ENCODE measurements around the gene DOK1. TPM values are rescaled to one million over a fixed set of nuclear protein-coding genes. Genes with fewer than 3 reads are reported as not detected.

The DOK1 gene
- polyA plus RNA-seq, 4 donors = 7.4 to 10.3 (median 8.4) TPM

DNA sequence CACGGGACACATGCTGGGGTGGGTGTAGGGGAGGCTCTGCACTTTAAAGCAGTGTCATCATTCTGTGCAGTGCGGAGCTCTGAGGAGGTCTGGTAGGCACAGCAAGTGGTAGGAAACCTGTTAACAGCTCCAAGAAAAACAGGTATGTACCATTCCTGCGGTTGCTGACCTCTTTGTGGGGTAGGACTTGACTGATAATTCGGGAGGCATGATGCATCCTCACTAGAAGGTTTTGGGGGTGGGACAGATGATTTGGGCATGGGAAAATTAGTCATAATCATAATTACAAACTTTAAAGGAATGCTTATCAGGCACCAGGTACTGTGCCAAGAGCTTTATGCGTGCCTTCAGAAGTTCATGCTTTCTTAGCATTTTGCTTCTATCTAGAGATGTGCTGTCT lies 9.7 kb downstream of the DOK1 start:
- DNase-seq (ENCODE audit: low read depth in 4 of 4, low spot score in 3 of 4) = no peak

DNA sequence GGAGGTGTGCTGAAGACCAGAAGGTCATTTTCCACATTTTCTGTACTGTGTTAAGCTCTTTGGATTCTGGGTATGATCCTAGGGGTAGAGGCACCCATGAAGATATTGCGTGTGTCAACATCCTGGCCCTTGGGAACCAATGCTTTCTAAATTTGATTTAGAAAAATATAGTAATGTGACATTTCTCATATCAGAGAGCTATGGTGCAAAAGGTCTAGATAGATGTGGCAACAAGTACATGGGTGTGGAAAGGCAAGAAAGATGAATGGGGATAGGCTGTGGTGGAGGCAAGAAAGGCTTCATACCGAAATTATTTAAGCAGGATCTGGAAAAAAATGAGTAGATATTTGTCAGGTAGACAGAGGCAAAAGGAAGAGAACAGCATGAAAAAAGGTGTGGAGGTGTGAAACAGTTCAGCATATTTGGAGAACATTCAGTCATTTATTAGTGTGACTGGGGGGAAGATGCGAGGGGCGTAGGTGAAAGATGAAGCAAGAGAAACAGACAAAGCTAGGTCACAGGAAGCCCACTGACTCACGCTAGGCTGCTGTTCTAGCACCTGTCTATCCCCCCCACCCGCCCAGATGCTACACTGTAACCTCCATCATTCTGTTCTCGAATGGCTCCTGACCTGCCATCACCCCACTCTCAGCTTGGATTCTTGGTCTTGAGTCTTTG lies 11.7 kb downstream of the DOK1 start:
- DNase-seq (ENCODE audit: low read depth in 4 of 4, low spot score in 3 of 4) = no peak

DNA sequence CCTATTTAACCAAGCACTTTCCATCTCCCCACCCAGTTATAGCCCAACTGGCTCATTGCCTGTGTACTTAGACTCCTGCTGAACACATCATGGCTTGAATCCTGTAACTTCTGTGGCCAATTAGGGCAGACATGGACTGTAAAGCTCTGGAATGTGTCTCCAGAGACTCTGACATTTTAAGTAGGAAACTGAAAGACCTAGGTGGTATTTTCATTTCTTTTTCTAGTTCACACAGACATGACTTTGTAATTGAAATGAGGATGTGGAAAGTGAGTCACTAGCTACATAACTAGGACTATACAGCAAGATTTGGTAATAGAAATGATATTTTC lies 12.2 kb downstream of the DOK1 start:
- DNase-seq (ENCODE audit: low read depth in 4 of 4, low spot score in 3 of 4) = no peak

DNA sequence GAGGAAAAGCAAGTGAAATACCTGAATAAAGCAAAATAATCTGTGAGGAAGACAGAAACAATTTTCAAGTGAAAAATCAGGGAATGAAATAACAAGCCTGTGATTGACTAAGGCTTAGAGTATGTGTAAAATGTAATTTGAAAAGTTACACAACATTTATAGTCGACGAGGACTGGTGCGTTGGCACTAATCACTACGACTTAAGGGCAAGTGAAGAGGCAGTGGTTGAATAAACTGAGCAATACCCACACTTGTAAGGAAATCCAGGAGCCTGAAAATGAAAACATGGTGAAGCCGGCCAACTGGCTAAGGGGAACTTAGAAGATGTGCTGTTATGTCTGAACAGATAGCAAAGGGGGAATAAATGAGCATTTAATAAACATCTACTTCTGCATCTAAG lies 13.4 kb downstream of the DOK1 start:
- no peak for DNase-seq (ENCODE audit: low read depth in 4 of 4, low spot score in 3 of 4)

DNA sequence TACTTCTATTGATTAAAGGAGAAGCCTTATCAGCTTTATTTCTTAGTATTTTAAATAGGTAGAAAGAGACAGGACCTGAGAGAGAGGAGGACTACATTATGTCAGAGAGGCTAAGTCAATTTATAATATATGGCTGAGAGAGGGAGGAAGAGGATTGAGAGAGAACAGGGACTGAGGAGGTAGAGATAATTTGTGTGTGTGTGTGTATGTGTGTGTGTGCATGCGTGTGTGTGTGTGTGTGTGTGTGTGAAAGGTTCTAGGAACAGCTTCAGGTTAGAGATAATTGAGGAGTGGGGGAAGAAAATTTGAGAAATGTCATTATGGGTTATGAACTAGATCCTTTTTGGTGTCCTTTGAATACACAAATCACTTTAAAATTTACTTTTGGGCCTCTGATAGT lies 15.2 kb downstream of the DOK1 start:
- DNase-seq (ENCODE audit: low read depth in 4 of 4, low spot score in 3 of 4) = no peak

DNA sequence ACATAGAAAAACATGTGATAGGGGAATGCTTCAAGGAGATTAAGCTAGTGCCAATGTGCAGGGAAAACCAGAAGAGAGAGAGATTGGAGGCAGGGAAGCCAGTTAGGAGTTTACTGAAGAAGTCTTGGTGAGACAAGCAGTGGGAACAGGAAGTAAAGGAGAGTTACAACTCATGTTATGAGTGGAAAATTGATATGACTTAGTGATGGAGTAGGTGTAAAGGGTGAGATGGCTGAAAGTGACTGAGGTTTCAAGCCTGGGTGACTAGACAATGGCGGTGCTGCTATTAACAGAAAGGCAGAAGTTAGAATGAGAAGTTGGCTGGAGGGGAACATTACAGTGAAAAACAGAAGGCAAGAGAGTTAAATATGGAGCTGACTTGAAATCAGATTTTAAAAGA lies 16.5 kb downstream of the DOK1 start:
- no peak for DNase-seq (ENCODE audit: low read depth in 4 of 4, low spot score in 3 of 4)

DNA sequence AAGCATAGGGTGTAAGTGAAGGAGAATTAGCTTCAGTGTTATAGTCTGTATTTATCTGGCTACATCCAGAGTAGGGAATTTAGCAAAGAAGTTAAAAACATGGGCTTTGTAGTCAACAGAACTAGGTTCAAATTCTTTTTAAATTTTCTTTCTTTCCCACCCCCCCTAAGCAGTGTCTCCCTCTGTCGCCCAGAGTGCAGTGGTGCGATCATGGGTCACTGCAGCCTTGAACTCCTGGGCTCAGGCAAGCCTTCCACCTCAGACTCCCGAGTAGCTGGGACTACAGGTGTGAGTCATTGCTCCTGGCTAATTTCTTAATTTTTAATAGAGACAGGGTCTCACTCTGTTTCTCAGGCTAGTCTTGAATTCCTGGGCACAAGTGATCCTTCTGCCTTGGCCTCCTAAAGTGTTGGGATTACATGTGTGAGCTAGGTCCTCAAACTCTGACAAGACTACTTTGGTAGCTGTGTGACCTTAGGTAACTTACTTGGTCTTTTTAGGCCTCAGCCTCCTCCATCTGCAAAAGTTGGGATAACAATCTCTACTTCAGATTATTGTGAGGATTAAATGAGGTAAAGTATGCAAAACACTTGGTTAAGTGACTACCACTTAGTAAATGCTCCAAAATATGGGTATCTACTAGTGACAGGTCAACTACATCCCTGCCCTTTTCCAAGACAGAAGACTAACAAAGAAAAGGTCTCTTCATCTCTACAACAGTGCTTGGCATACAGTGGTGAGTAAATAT lies 17.8 kb downstream of the DOK1 start:
- DNase-seq (ENCODE audit: low read depth in 4 of 4, low spot score in 3 of 4) = no peak

DNA sequence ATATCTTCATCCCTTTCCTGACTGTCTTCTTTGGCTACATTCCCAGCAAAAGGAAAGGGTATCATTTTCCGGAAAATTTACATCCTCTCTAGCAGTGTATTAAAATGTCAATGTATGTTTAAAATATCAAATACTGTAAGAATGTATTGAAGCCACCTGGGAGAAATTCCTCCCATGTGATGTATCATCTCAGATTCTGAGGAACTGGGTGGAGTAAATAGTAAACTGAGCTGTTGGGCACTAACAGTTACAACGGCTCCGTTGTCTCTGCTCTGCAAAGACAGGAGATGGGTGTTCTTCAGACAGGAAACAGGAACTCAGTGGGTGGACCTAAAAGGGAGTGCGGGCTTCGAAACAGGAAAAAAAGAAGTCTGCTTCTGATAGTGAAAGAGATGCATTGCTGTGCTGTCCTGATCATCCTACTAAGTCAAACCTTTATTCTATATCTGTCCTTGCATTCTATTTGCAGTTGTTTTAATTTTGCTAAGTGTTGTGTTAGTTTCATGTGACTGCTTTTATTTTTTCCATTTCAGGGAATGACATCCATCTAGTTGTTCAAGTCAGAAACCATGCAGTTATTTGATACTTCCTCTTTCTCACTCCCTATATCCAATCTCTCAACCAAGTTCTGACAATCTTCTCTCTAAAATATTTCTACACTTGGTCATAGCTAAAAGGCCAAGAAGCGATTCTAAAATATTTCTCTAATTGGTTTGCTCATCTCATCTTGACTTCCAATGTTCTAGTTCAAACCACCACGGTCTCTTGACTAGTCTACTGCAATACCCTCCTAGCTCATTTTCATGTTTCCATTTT lies 19.4 kb downstream of the DOK1 start:
- DNase-seq (ENCODE audit: low read depth in 4 of 4, low spot score in 3 of 4) = no peak

DNA sequence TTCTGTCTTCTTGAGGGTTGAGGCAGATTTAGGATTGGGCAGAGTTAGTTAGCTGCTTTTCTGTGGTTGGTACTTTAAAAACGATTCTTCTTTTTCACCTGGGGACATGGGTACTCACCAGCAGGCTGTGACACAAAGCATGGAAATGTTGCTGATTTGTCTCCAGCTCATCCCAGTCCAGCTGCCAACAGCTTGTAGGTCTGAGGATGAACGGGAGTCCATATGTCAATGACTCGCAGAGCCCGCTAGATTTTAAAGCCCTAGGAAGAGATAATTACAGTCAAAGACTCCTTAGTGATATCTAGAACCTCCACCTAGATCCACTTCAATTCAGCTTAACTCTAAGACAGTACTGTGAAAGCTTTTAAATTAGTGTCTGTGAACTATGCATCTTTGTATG lies 20.8 kb downstream of the DOK1 start:
- no peak for DNase-seq (ENCODE audit: low read depth in 4 of 4, low spot score in 3 of 4)

DNA sequence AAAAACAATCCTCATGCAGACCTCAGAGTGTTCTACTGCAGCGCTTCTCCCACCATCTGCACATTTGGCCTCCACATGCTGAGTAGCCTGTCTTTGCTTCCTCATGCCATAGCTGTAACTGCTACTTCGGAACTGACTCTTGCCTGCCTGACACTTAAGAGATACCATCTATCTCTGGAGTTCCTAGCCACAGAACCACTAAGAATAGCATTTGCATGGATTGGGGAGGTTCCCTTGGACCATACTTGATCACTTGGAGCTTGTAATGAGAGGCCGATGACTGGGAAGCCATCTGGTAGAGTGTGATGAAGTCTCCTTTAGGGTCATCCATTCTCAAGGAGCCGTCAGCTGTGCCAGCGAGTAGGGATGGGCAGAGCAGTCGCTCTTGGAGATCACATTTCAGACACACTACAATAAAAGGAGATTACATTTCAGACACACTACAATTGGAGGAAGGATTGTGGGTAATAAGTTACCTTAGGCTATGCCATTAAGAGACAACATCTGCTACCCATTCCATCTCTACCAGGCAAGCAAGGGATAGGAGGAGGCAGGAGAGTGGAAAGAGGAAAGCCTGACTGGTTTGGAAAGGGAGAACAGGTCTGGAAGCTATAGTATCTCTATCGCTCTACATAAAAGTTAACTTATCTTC lies 21.8 kb downstream of the DOK1 start:
- DNase-seq (ENCODE audit: low read depth in 4 of 4, low spot score in 3 of 4) = no peak

DNA sequence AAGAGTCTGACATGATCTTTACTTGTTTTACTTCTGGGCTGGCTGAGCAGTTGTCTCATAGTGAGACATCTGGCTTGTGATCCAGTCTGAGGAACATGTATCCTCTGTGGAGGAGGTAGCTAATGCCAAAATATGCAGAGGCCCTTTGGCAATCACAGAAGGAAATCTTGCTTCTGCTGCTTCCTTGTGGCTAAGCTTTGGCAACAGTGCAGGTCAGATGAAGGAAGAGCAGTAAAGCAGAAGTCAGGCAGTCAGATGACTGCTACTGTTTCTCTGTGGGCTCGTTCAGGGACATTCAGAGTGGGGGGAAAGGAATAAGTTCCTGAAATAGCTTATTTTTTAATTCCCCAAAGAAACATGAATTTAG lies 22.3 kb downstream of the DOK1 start:
- DNase-seq (ENCODE audit: low read depth in 4 of 4, low spot score in 3 of 4) = no peak

DNA sequence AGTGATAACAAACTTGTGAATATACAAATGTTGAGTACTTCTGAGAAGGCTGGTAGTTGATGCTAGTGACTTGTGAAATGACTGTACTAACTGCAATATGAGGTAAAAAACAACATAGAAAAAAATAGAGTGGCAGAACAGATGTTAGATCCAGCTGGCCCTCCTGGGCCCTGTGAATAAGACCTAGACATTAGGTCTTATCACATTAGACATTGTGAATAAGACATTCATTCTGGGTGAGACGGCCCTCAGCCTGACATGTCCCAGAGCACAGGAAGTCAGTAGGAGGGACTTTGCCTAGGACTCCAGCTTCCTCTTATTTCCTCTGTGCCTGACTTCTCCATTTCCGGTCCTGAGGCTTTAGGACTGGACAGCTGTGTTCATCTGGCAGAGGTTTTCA lies 22.9 kb downstream of the DOK1 start:
- no peak for DNase-seq (ENCODE audit: low read depth in 4 of 4, low spot score in 3 of 4)

DNA sequence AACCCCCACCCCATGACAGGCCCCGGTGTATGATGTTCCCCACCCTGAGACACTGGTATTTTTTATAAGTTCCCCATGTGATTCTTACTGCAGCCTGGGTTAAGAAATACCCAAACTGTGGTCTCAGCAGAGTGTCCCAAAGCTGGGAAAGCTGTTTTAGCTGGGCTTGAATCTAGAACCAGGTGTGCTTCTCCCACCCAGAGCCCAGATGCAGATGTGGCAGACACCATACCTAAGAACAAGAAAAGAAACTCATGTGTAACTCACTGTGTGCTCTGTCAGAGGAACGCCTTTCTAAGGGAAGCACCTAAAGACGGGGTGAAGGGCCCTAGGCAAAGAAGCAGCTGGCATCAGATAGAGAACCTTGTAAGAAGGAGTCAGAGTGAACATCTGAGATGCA lies 23.9 kb downstream of the DOK1 start:
- no peak for DNase-seq (ENCODE audit: low read depth in 4 of 4, low spot score in 3 of 4)

DNA sequence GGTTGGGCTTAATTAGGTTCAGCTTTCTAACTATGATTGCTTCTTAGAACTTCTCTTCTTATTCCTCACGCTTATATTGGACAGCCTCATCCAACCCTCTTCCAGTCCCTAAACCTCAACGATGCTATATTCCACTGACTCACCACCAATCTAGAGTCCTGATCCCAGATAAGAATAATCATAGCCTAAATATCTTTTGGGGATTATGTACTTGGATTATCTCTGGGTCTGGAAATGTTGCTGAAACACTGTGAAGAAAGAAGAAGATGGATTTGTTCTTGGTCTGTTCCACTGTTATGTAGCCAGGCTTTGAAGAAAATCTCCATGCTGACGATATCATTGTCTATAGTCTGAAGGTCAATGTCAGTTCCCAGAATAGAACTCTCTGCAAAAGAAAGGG lies 26.9 kb downstream of the DOK1 start:
- DNase-seq (ENCODE audit: low read depth in 4 of 4, low spot score in 3 of 4) = no peak

DNA sequence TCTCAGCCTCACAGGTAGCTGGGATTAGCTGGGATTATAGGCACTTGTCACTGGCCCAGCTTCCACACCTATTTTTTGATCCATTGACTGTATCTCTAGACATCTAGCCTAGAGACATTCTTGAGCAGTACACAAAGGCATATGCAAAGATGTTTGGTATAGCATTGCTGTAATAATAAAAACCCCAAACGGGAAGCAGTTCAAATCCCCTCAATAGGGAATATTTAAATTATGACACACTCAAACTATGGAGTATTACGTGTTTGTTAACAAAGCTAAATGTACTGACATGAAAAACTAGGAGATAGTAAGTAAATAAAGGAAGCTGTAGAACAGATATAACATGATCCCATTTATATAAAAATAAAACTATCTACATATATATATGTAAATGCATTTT lies 27.7 kb downstream of the DOK1 start:
- DNase-seq (ENCODE audit: low read depth in 4 of 4, low spot score in 3 of 4) = no peak

DNA sequence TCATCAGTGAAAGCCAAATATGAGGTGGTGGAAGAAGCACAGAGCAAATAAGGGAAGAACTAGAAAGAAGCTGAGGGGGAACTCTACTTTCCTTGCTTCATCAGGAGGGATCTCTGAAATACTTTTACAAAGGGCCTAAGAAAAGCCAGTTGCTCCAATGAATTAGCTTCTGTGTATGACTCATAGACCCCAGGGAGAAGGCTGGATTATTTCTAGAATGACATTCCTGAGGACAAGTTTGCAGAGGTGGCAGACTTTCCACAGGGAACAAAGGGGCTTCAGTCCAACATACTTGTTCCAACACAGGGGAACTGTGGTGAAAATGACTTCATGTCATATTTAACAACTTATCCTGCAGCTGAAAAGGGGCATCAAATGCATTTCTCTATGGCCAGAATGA lies 29.0 kb downstream of the DOK1 start:
- no peak for DNase-seq (ENCODE audit: low read depth in 4 of 4, low spot score in 3 of 4)

DNA sequence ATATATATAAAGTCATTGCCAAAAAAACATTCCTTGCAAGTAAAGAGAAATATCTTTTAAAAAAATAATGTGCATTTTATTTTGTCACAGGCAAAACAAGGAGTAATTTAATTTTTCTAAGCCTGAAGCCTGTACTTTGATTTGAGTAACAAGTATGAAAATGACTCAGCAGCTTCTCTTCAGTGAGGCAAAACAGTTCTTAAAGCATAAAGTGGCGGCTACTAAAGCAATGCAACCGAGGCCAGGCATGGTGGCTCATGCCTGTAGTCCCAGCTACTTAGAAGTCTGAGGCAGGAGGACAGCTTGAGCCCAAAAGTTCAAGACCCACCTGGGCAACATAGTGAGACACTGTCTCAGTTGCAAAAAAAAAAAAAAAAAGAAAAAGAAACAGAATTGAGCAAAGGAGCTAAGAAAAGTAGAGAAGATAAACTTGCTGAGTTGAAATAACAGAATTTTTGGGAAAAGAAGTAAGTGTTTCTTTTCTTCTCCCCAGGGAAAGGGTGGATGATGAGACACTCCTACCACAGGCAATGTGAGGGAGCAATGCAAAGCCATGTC lies 29.6 kb downstream of the DOK1 start:
- no peak for DNase-seq (ENCODE audit: low read depth in 4 of 4, low spot score in 3 of 4)

DNA sequence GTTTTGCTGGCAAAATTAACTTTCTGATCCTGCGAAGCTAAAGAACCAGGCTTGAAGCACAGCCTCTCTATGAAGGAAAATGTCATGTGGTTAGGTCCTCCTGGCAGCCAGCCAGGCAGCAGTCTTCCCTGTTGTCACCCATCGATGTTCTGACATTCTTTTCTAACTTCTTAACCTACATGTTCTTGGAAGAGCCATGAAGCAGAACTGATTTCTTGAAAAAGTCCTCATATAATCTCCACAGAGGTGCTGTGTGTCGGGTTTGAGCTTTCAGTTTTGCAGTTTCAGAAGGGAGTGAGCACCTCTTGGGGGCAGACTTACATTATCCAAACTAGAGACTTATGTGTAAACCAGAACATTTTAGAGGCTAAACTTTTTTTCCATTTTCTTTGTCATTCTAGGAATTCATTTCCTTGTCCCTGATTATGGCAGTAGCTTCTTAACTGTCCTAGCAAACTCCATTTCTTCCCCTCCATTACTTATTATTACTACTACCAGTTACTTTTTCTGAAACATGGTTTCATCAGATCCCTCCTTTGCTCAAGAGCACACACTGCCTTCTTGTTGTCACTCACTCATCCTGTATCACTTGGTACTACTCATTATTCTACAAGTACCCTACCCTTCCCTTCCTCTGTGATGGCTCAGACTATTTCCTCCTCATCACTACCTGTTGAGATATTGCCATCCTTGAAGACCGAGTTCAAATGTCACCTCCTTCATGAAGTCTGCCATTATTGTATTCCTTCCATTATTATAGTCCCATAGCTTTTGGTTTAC lies 31.1 kb downstream of the DOK1 start:
- DNase-seq (ENCODE audit: low read depth in 4 of 4, low spot score in 3 of 4) = no peak

DNA sequence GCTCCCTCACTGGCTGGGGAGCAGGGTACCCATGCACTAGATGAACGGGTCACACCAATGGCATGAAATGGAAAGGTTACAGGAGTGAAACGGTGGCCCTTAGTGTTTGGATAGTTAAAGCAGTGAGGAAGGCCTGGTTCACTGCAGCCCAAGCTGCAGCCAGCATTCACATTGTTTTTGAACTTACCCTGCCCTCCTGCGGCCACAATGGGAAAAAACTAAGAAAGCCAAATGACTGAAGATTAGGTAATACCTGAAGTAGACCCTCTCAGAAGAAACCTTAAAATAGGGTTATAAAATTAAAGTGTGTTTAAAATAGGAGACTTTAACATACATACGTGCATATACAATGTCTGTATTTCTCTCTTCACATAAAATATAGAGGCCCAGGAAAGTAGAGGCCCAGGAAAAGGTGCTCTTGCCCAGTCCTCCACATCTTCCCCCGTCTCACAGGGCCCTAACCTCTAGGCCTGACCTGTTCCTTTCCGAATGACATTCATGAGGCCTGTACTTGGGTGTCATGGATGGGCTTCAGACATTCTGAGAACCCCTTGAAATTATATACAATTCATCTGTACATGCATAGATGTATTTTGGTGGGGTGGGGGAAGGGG lies 33.3 kb downstream of the DOK1 start:
- DNase-seq (ENCODE audit: low read depth in 4 of 4, low spot score in 3 of 4) = peak; percentile 40 to 59 (median 49)

DNA sequence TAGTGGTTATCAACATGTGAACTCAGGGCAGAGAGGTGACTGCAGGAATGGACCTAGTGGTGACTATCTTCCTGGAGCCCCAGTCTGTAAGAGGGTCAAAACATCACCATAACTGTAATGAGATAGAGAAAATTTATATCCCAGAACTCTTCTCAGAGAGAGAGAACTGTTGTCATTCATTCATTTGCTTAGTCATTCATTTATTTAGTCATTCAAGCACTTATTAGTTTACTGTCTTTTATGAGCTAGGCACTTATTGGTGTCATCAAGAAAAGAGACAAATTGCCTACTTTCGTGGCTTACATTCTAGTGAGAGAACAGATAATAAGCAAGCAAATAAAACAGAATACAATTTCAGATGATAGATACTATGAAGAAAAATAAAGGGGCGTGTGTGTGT lies 34.1 kb downstream of the DOK1 start:
- DNase-seq (ENCODE audit: low read depth in 4 of 4, low spot score in 3 of 4) = no peak

Data from left renal pelvis (tissue), 4 donors.